Stomach (tissue), 4 donors: Measurements from ENCODE around the gene NINL.

Experiments used
- CTCF ChIP-seq, 7 experiments: fragments of 450-650 bp in 4 of 7; fragments of 200-600 bp in 3 of 7; sonication (generic) in 3 of 7; IDR thresholded peaks; one replicate each; pipeline ENCODE4 v1.5.1; 2016 to 2019; ENCODE audit warnings: antibody characterized with exemption in 7 of 7, control low read depth in 2 of 7, mild to moderate bottlenecking in 1 of 7
- EP300 ChIP-seq: sonication (generic); formaldehyde crosslinking; IDR thresholded peaks from one replicate; pipeline ENCODE4 v1.6.1; 2017; ENCODE audit warnings: antibody characterized with exemption
- POLR2A ChIP-seq, 4 donors: fragments of 450-650 bp; IDR thresholded peaks; one replicate each; pipeline ENCODE4 v1.6.1; 2016; ENCODE audit warnings: antibody characterized with exemption in 4 of 4, control low read depth in 2 of 4, mild to moderate bottlenecking in 1 of 4, moderate library complexity in 1 of 4

- TF ChIP-seq CTCF (IDR thresholded peaks at IDR 0.05) (no peak), POLR2A (IDR thresholded peaks at IDR 0.05) (no peak), EP300 (no peak)
Observed at GRCh38 chr20:25547063-25547462, 38.3 kb downstream of the NINL start.
